Lower lobe of right lung (tissue), 2 donors: ENCODE data around the gene CLPSL1. TPM values are rescaled to one million over a fixed set of nuclear protein-coding genes. Genes with fewer than 3 reads are reported as not detected.

Experiments
- ATAC-seq, 2 donors: fragments of 200-7000 bp; cut with Tn5 transposase; one replicate each; pipeline ENCODE4 v1.9.1; 2020 to 2022; ENCODE audit warnings: mild to moderate bottlenecking in 2 of 2, moderate library complexity in 2 of 2
- DNase-seq: peaks from one replicate; pipeline ENCODE4 v3.0.0-alpha.2; 2020
- H3K27ac ChIP-seq: fragments of 200-600 bp; one replicate; pipeline ENCODE4 v1.8.0; 2022
- H3K27me3 ChIP-seq: fragments of 200-600 bp; one replicate; pipeline ENCODE4 v1.8.0; 2022; ENCODE audit warnings: low read depth
- H3K36me3 ChIP-seq: fragments of 200-600 bp; one replicate; pipeline ENCODE4 v1.8.0; 2022; ENCODE audit warnings: mild to moderate bottlenecking
- H3K4me1 ChIP-seq: fragments of 200-600 bp; one replicate; pipeline ENCODE4 v1.8.0; 2022
- H3K4me3 ChIP-seq: fragments of 200-600 bp; one replicate; pipeline ENCODE4 v1.8.0; 2022; ENCODE audit warnings: mild to moderate bottlenecking
- H3K9me3 ChIP-seq: fragments of 200-600 bp; one replicate; pipeline ENCODE4 v1.8.0; 2022
- intact Hi-C: fragments of 100-400 bp; cut with DNase I; formaldehyde crosslinking; loops from one replicate; pipeline ENCODE4 v1.11.0; 2022
- total RNA-seq: library from RNA; stranded (reverse); fragmentation: NEBNext Ultra II Directional; extraction: Animal tissue kit (Norgen Biotek cat#: 25700); gene quantifications from one replicate; pipeline ENCODE4 v1.2.1, GENCODE V29; 2021
- TF ChIP-seq, protein P1 (sequence below): fragments of 200-600 bp; IDR thresholded peaks from one replicate; pipeline ENCODE4 v1.8.0; 2022; ENCODE audit warnings: antibody characterized with exemption, mild to moderate bottlenecking
- donor health status: DM: no; HTN: yes; CAD: no; lungs with severe emphysema.

Gene CLPSL1
- total RNA-seq, 1 donor from 2014 or later: not detected

DNA sequence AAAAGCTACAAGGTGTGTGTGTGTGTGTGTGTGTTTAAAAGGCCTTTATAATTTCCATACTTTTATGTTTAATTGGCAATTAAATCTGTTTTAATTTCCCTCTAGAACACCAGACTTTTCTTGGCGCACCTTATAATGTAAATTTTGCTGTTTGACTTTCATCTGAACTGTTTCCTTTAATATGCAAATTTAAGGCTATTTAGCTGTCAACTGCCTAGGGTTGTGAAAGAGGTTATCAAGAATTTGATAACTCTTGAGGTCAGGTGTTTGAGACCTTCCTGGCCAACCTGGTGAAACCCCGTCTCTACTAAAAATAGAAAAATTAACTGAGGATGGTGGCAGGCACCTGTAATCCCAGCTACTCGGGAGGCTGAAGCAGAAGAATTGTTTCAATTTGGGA, 20.3 kb downstream of the CLPSL1 start:
- no peak overlapping the region for H3K4me3 ChIP-seq
- H3K27ac ChIP-seq: no peak overlapping the region
- TF ChIP-seq, protein P1, sequence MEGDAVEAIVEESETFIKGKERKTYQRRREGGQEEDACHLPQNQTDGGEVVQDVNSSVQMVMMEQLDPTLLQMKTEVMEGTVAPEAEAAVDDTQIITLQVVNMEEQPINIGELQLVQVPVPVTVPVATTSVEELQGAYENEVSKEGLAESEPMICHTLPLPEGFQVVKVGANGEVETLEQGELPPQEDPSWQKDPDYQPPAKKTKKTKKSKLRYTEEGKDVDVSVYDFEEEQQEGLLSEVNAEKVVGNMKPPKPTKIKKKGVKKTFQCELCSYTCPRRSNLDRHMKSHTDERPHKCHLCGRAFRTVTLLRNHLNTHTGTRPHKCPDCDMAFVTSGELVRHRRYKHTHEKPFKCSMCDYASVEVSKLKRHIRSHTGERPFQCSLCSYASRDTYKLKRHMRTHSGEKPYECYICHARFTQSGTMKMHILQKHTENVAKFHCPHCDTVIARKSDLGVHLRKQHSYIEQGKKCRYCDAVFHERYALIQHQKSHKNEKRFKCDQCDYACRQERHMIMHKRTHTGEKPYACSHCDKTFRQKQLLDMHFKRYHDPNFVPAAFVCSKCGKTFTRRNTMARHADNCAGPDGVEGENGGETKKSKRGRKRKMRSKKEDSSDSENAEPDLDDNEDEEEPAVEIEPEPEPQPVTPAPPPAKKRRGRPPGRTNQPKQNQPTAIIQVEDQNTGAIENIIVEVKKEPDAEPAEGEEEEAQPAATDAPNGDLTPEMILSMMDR: no peak
- intact Hi-C loops: no loop called here
- no peaks in the 10 kb centered on the region for H3K9me3 ChIP-seq
- ATAC-seq (no peak), DNase-seq (no peak)
- H3K27me3 ChIP-seq: peaks cover 17% of the 10 kb centered on the region
- no peaks in the 10 kb centered on the region for H3K4me1 ChIP-seq
- no peaks in the 10 kb centered on the region for H3K36me3 ChIP-seq

DNA sequence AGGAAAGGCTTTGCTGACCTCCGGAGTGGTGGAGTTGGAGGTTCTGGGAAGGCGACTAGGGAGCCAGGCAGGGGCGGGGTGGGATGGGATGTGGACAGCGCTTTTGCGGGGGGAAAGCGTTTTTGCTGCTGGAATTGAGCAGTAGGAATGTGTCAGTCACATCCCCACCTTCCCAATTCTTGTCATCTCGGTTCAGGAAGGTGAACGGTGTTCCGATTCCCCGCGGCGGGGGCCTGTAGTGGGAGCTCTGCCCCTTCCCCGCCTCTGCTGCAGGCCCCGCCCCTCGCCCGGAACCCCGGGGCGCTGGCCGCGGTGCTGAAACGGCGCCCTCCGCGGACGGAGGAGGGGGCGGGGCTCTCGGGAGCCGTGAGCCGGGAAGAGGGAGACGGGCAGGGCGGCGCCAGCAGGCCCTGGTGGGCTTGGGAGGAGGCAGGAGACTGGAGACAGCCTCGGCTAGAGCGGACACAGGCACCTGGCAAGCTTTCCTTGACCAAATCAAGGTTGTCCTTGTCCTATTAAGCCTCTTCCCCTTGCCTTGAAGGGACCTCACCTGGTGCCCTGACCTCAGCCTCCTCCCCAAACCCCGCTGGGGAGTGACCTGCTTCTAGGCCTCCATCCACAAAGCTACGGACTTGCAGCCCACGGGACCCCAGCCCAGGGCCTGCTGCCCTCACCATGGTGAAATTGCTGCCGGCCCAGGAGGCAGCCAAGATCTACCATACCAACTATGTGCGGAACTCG, 24.3 kb downstream of the CLPSL1 start, which contains the start of gene LHFPL5:
LHFPL5 (plus strand) TSS at position 357 of the 741 bp plus-strand sequence; CDS start at position 676, 319 bp downstream.
- no peaks in the 10 kb centered on the region for H3K9me3 ChIP-seq
- DNase-seq (peak; percentile 55), ATAC-seq (peak; percentile 85 to 91)
- intact Hi-C loops: no loop called here
- TF ChIP-seq, protein P1: no peak
- no peak within 1 kb of the TSS for H3K27ac ChIP-seq
- no peaks in the 10 kb centered on the region for H3K36me3 ChIP-seq
- no peaks in the 10 kb centered on the region for H3K4me1 ChIP-seq
- no peak within 1 kb of the TSS for H3K4me3 ChIP-seq
- peaks cover 36% of the 10 kb centered on the region for H3K27me3 ChIP-seq

DNA sequence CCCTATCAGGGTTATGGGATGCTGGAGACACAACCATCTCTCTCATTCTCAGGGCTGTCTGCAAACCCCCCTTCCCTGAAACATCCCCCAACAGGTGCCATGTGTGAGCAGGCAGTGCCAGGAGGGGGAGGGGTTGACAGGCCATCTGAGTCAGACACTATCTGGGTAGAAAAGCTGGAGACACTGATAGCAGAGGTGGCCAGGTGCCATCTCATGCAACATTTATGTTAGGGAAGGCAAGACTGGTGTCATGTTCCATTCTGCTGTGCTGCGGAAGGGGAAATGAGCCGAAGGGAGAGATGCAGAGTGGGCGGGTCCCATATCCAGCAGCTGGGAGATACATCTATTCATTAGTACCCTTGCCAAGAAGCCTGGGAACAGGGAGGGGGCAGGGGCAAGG, 27.9 kb downstream of the CLPSL1 start:
- Histone ChIP-seq H3K27ac (no peak overlapping the region), H3K4me3 (no peak overlapping the region)

DNA sequence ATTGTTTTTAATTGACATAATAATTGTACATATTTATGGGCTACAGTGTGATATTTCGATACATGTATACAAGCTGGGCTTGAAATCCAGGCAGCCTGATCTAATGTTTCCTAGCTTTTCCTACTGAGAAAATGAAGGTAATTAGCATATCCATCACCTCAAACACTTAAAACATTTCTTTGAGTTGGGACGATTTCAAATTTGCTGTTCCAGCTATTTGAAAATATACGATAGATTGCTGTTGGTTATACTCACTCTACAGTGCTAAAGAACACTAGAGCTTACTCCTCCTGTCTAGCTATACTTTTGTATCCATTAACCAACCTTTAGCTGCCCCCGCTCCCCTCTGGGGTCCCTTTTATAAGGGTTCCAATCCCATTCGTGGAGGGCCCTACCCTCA, 29.0 kb downstream of the CLPSL1 start:
- Histone ChIP-seq H3K36me3 (no peaks in the 10 kb centered on the region), H3K4me1 (no peaks in the 10 kb centered on the region), H3K4me3 (no peak overlapping the region), H3K27ac (no peak overlapping the region), H3K27me3 (peaks cover 32% of the 10 kb centered on the region), H3K9me3 (no peaks in the 10 kb centered on the region)
- DNase-seq (no peak), ATAC-seq (no peak)
- intact Hi-C loops: no loop called here
- TF ChIP-seq, protein P1: no peak

More for the DNA sequence above, 27.9 kb downstream of the CLPSL1 start:
- no peak for ATAC-seq
- Histone ChIP-seq H3K27me3 (peaks cover 36% of the 10 kb centered on the region), H3K36me3 (no peaks in the 10 kb centered on the region), H3K9me3 (no peaks in the 10 kb centered on the region), H3K4me1 (no peaks in the 10 kb centered on the region)
- intact Hi-C loops: no loop called here
- TF ChIP-seq, protein P1: no peak
- DNase-seq: no peak

DNA sequence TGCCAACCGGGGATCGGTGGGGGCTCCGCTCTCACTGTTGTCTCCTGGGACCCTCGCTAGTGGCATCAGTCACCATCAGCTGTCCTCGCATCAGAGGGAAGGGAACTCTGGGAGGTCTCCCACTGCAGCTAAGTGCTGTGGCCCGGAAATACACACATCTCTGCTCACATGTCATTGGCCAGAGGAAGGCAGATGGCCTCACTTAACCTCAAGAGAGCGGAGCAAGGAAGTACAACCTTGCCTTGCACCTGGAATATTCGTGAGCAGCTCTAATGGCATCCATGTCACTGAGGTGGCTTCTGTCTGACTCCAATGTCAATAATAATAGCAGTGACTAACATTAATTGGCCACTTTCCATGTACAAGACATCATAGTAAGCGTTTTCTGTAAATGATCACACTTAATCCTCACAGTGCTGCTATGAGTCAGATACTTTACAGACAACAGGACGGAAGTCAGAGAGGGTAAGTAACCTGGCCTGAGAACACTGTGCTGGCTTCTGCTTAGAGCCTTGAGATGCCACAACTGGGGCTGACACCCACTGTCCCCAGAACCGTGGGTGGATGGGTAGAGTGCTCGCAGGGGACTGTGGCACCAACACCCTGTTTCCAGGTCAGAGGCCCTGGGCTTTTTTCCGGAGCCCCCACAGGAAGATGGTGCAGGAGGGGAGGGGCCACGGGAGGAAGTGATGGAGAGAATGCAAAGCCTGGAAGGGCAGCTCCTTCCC, 30.3 kb downstream of the CLPSL1 start:
- no peak overlapping the region for H3K4me3 ChIP-seq
- H3K9me3 ChIP-seq: no peaks in the 10 kb centered on the region
- TF ChIP-seq, protein P1: no peak
- intact Hi-C loops: no loop called here
- H3K27me3 ChIP-seq: peaks cover 19% of the 10 kb centered on the region
- DNase-seq (no peak), ATAC-seq (peak in 1 of 2 donors; percentile 47)
- no peaks in the 10 kb centered on the region for H3K4me1 ChIP-seq
- H3K36me3 ChIP-seq: no peaks in the 10 kb centered on the region
- no peak overlapping the region for H3K27ac ChIP-seq
